ENCODE measurements around the gene FOXL2NB.

FOXL2NB gene

GRCh38 chr3:138911621-138912020, 35.4 kb upstream of the FOXL2NB start:
- no peak overlapping the region for H3K4me3 ChIP-seq (ENCODE audit: low read depth, low read length)
- no peaks in the 10 kb centered on the region for H3K27me3 ChIP-seq (ENCODE audit: control insufficient read depth, insufficient read depth, low read length)
- H3K27ac ChIP-seq = no peak overlapping the region
- no peak overlapping the region for H3K4me2 ChIP-seq (ENCODE audit: low read length)
- no peaks in the 10 kb centered on the region for H3K9me3 ChIP-seq (ENCODE audit: control insufficient read depth, low read length)
- no peaks in the 10 kb centered on the region for H3K36me3 ChIP-seq (ENCODE audit: control insufficient read depth, insufficient read depth, low read length)
- no peak overlapping the region for H3K9ac ChIP-seq
- peaks cover 2% of the 10 kb centered on the region for H3K4me1 ChIP-seq
- no peak overlapping the region for H2AFZ ChIP-seq
- no peaks in the 10 kb centered on the region for H3K79me2 ChIP-seq
- no peak for TF ChIP-seq CTCF (IDR thresholded peaks at IDR 0.05)

GRCh38 chr3:138912237-138912636, 34.8 kb upstream of the FOXL2NB start:
- Histone ChIP-seq H3K36me3 (ENCODE audit: control insufficient read depth, insufficient read depth, low read length) (no peaks in the 10 kb centered on the region), H3K27ac (no peak overlapping the region), H2AFZ (peak overlapping the region; percentile 51), H3K9ac (no peak overlapping the region), H3K4me1 (peaks cover 4% of the 10 kb centered on the region), H3K9me3 (ENCODE audit: control insufficient read depth, low read length) (no peaks in the 10 kb centered on the region), H3K4me2 (ENCODE audit: low read length) (no peak overlapping the region), H3K4me3 (ENCODE audit: low read depth, low read length) (no peak overlapping the region), H3K79me2 (no peaks in the 10 kb centered on the region), H3K27me3 (ENCODE audit: control insufficient read depth, insufficient read depth, low read length) (no peaks in the 10 kb centered on the region)
- no peak for TF ChIP-seq CTCF (IDR thresholded peaks at IDR 0.05)

GRCh38 chr3:138913766-138914165, 33.3 kb upstream of the FOXL2NB start:
- no peak for TF ChIP-seq CTCF (IDR thresholded peaks at IDR 0.05)
- Histone ChIP-seq H3K4me1 (peaks cover 4% of the 10 kb centered on the region), H3K79me2 (no peaks in the 10 kb centered on the region), H3K36me3 (ENCODE audit: control insufficient read depth, insufficient read depth, low read length) (no peaks in the 10 kb centered on the region), H3K4me2 (ENCODE audit: low read length) (no peak overlapping the region), H3K27ac (no peak overlapping the region), H3K9ac (no peak overlapping the region), H2AFZ (no peak overlapping the region), H3K9me3 (ENCODE audit: control insufficient read depth, low read length) (no peaks in the 10 kb centered on the region), H3K4me3 (ENCODE audit: low read depth, low read length) (no peak overlapping the region), H3K27me3 (ENCODE audit: control insufficient read depth, insufficient read depth, low read length) (no peaks in the 10 kb centered on the region)

GRCh38 chr3:138914870-138915502, 32.0 kb upstream of the FOXL2NB start:
- TF ChIP-seq CTCF (IDR thresholded peaks at IDR 0.05) = no peak
- Histone ChIP-seq H3K27me3 (ENCODE audit: control insufficient read depth, insufficient read depth, low read length) (no peaks in the 10 kb centered on the region), H3K9me3 (ENCODE audit: control insufficient read depth, low read length) (no peaks in the 10 kb centered on the region), H2AFZ (peak overlapping the region; percentile 94), H3K79me2 (no peaks in the 10 kb centered on the region), H3K4me2 (ENCODE audit: low read length) (peak overlapping the region; percentile 45), H3K9ac (no peak overlapping the region), H3K27ac (peak overlapping the region; percentile 33), H3K4me1 (peaks cover 4% of the 10 kb centered on the region), H3K36me3 (ENCODE audit: control insufficient read depth, insufficient read depth, low read length) (no peaks in the 10 kb centered on the region), H3K4me3 (ENCODE audit: low read depth, low read length) (peak overlapping the region; percentile 72)
